Stimulated activated CD4-positive, alpha-beta T cell treated with anti-CD3 and anti-CD28 coated beads, TNF-alpha, amount 100 ng/mL, for 24 hours (primary cell): ENCODE data around the gene POU2F3.

Experiments
- DNase-seq, 3 experiments: peaks; one replicate each; pipeline ENCODE4 v3.0.0-alpha.2; 2020; ENCODE audit warnings: low read depth in 3 of 3

POU2F3 gene

DNA sequence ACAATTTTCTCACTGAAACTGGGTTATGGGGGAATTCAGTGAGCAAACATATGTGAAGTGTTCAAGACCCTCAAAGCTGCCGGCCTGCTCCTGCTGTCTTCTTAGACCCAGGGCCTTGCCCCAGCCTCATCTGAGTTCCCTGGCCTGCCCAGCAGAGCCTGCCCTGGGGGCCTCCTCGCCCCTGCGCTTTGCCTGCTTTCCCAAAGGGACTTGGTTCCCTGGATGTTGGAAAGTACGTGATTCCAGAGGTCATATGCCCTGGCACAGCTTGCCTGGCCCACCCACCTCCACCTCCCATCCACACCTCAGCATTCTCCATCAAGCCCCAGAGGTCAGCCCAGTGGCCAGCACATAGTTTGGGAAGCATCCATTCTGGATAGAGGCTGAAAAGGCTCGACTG lies 13.7 kb upstream of the POU2F3 start:
- no peak for DNase-seq

DNA sequence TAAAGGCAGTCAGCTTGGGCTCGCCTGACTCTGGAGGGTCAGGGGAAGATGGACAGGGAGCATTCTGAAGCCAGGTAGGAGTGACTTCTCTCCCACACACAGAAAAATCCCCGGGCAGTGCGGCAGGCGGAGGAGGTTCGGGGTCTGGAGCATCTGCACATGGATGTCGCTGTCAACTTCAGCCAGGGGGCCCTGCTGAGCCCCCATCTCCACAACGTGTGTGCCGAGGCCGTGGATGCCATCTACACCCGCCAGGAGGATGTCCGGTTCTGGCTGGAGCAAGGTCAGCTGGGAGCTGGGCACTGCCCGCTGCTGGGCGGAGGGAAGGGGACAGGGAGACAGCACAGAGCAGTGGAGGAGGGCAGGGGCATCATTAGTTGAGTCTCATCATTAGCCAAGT lies 13.2 kb upstream of the POU2F3 start:
- DNase-seq = no peak

DNA sequence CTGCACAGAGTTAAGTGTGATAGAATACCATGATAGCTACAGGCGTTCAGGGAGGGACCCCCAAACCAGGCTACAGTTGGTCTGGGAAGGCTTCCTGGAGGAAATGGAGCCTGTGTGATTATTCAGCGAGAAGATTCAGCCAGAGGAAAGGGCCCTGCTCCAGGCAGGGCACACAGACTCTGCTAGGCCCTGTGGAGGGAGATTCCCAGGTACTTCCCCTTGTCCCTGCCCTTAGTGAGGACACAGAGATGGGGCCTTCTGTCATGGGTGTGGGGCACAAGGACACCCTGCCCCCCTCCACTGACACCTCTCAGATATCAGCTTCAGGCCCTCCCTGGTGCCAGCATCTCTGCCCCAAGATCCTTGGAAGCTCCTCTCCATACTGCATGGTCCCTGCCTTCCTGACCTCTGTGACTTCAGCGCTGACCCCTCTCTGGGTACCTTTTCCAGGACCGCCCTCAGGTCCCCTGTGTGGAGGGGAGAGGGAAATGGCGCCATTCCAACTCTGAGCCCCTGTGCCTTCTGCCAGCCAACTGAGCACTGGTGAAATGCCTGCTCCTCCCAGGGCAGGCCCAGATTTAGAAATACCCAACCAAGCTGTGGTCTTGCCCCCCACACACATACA lies 12.6 kb upstream of the POU2F3 start:
- no peak for DNase-seq

DNA sequence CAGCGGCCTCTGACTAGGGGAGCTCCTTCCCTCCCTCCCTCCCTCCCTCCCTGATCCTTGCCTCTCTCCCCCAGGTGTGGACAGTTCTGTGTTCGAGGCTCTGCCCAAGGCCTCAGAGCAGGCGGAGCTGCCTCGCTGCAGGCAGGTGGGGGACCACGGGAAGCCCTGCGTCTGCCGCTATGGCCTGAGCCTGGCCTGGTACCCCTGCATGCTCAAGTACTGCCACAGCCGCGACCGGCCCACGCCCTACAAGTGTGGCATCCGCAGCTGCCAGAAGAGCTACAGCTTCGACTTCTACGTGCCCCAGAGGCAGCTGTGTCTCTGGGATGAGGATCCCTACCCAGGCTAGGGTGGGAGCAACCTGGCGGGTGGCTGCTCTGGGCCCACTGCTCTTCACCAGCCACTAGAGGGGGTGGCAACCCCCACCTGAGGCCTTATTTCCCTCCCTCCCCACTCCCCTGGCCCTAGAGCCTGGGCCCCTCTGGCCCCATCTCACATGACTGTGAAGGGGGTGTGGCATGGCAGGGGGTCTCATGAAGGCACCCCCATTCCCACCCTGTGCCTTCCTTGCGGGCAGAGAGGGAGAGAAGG lies 11.1 kb upstream of the POU2F3 start:
- no peak for DNase-seq

DNA sequence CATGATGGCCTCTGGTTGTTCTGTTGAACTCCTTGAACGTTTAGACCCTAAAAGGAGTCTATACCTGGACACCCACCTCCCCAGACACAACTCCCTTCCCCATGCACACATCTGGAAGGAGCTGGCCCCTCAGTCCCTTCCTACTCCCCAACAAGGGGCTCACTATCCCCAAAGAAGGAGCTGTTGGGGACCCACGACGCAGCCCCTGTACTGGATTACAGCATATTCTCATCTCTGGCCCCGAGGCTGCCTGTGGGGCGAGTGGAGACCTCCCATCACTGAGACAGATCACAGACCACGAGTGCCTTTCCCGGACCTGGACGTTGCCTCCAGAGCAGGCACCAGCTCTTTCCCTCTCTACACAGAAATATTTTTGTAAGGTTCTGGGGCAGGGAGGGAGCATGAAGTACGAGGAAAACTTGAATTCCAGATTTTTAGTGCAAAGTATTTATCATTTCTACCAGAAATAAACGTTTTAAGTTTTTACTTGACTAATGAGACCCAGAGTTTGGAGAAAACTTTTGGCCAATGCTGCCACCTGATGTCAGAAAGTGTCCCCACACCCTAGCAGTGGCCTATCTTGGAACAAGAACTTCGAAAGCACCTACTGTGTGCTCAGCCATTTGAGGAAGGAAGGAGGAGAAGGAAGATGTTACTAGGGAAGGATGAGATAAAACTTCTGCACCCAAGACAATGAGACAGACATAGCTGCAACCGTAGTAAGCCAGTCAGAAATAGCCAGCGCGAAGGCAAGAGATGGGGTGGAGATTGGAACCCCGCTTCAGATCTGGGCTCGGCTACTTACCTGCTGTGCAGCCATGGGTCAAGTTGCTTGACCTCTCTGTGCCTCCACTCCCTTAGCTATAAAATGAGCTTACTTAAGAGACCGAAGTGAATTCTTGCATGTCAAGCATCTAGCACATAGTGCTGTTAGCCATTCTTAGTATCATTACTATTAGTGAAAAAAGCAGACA lies 10.2 kb upstream of the POU2F3 start:
- no peak for DNase-seq

DNA sequence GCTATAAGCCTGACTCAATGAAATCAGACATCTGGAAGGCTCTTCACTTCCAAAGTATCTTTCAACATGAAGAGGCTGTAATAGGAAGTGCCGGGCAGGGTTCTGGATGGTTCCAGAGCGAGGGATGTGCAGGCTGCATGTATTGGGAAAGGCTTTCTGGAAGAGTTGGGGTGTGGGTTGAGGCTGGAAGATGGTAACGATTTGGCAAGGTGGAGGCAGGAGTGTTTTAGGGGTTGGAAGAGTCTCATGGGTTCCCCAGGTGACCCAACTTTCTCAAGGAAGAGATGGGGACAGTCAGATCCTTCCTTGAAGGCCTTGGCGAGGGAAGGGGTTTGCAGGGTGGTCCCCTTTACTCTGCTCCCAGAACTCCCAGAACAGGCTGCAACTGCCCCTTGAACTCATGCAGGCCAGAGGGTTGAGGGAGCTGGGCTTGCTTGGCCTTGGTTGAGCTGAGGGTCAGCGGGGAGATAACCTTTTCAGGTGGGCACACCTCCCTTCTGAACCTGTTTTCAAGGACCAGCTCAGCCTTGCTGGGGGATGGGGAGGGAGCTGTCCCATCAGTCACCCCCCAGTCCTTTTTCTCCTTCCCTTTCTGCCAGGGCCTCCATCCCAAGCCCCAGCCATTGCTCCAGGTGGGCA lies 9.4 kb upstream of the POU2F3 start:
- no peak for DNase-seq

DNA sequence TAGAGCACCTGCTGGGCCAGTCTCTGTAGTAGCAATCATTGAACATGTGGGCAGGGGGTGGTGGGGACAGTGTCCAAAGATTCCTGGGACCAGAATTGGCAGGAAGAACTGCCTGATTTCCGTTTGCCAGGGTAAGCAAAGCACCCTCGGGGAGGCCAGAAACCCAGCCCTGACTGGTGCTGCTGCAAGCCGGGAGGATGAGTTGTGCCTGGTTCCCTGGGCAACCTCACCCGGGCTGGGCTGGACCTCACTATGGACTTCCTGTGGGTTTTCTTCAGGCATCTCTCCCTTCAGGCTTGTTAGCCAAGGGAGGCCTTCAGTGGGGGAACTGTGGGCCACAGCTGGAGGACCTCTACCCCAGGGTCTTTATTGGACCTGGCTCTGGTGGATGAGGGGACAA lies 8.0 kb upstream of the POU2F3 start:
- no peak for DNase-seq

DNA sequence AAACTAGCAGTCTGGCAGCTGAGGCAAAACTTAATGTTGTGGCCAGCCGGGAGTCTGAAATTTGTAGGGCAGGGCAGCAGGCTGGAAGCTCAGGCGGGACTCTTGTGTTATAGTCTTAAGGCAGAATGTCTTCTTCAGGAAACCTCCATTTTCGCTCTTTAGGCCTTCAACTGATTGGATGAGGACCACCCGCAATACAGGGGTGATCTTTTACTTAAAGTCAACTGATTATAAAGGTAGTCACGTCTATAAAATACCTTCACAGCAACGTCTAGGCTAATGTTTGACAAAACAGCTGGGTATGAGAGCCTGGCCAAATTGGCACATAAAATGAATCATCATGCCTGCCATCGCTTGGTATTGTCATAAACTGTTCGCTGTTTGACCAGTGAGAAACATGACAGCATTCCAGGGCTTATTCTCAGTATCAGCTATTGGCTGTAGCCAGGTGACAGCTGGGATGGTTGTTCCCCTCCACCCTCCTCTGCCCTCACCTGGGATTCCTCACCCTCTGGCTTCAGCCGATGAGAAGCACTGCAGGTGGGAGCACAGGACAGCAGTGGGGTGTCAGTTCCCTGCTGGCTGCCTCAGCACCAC lies 6.6 kb upstream of the POU2F3 start:
- no peak for DNase-seq

DNA sequence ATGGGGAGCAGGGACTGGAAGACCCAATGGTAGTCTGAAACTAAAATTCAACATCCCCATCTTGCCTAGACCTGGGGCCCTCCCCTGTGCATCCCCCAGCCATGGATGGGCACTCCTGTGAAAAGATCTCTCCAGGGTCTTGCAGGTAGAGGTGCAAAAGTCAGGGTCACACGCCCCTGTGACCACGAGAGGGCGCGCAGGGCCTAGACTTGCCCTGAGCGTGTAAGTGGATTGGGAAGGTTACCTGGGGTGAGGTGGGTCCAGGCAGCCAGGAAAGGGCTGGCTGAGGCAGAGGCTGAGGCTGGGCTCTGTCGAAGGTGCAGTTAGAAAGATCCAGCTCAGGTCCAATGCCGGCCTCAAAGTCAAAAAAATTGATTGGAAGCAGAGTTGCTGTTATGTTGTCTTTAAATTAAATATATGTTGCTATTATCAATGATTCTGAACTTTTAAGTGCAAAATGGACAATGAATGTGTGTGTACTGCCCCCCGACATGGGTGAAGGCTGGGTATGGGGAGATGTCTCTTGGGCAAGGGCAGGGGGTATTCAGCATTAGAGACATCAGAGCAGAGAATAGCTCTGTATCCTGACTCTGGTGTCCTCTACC lies 4.8 kb upstream of the POU2F3 start:
- peak; percentile 22 to 64 (median 33) for DNase-seq

DNA sequence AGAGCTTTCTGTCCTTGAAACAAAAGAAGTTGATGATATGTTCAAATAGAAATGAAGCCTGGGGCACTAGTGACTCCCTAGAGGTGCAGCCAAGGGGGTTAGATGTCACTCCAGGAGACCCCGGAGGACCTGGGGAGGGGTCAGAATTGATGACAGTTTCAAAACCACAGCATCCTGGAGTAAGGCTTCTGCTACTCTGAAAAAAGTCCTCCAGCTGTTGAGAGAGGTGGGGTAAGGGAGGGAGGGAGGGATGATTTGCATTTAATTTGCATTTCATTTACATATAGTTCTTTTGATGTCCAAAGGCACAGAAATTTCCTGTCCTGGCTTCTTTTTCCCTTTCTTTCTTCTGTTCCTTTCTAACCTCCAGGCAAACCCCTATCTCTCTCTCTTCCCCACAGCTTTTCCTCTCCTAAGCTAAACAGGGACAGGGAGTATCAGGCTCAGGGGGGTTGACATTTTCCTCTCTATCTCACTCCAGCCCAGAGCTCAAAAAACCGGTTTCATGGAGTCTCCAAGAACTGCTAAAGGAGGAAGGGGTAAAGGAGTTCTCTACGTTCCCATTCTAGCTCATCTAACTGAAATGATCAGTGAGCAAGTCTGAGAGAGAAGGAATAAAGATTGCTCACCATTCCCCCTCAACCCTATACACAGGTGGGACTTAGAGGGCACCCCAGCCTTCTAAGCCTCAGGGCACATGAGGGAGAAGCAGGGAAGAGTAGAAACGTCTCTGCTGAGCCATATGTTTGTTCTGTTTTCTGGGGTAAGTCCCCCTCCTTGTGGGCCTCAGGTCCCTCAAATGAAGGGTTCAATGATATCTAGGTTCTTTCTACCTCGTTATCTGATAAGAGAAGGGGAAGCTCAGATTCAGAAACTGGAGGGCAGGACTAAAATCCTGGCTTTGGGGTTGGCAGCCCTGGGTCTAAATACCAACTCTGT lies 3.5 kb upstream of the POU2F3 start:
- DNase-seq = no peak

DNA sequence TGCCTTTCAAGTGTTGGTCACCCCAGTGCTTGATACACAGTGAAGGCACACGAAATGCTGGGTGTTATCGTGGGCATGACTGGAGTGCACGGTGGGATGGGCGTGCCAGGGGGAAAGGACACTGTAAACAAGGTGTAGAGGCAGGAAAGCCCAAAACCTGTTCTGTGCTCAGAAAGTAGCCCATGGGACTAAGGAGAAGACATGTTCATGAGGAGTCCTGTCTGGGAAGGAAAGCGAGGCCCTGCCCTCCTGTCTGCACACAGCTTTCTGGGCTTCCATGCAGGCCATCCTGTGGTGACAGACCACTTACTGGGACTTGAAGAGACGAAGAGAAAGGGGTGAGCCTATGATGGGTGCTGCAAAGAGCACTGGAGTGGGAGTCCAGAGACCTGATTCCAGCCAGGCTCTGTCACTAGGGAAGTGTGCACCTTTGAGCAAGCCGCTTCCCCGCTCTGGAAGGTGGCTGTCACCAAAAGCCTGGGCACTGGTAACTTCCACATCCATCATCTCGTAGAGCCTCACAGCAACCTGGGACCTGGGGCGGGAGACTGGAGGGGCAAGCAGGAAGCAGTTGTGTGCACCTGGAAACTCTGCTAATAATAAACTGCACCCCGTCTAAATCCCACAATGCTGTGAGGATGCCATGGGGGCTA lies 846 bp upstream of the POU2F3 start:
- DNase-seq = no peak

DNA sequence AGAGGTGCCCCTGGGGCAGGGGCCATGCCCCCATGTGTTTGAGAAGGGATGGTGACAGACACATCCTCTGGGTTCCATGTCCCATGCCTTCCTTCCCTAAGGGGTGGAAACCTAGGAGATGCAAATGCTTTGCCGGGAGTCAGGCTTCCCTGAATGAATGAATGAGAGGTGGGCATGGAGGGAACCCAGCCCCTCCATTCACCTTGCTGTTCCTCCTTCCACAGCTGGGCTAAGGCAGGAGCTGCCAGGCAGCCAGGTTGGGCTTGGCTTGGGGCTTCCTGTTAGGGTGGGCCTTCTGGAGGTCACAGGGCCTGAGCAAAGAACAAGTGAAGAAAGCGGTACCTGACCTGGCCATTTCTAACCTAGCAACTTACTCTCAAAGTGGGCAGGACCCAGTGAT lies 926 bp downstream of the POU2F3 start:
- DNase-seq = no peak

DNA sequence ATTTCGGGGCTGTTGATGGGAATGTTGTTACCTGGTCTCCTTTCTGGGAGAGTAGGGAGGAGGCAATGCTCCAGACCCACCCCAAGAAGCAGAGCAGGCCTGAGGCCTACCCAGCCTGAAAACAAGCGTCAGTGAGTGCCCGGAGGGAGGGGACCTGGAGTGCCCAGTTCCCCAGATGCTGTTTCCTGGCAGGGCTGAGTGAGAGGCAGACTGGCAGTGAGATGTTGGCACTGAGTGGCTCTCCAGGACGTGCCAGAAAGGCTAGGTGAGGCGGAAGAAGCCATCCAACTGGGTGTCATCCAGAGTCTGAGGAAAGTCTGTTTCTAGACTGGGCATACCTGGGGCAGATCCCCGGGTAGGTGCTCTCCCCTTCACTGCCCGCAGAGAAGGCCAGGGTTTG lies 1.3 kb downstream of the POU2F3 start:
- DNase-seq = no peak

DNA sequence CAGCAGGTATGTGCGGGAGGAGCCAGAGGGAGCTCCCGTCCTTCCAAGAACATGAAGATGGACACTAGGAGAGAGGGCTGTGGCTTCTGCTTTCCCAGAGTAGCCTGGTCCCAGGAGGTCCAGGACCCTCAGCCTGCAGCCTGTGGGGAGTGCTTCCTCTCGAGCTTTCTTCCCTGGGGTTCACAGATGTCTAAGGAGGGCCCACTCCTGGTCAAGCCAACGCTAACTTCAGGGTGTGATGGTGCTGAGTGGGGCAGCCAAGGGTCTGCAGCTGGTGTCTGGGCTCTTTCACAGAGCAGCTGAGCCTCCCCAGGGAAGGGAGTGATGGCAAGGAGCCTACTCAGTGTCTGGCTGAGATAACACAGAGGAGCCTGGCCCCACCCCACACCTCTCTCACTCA lies 3.3 kb downstream of the POU2F3 start:
- no peak for DNase-seq

DNA sequence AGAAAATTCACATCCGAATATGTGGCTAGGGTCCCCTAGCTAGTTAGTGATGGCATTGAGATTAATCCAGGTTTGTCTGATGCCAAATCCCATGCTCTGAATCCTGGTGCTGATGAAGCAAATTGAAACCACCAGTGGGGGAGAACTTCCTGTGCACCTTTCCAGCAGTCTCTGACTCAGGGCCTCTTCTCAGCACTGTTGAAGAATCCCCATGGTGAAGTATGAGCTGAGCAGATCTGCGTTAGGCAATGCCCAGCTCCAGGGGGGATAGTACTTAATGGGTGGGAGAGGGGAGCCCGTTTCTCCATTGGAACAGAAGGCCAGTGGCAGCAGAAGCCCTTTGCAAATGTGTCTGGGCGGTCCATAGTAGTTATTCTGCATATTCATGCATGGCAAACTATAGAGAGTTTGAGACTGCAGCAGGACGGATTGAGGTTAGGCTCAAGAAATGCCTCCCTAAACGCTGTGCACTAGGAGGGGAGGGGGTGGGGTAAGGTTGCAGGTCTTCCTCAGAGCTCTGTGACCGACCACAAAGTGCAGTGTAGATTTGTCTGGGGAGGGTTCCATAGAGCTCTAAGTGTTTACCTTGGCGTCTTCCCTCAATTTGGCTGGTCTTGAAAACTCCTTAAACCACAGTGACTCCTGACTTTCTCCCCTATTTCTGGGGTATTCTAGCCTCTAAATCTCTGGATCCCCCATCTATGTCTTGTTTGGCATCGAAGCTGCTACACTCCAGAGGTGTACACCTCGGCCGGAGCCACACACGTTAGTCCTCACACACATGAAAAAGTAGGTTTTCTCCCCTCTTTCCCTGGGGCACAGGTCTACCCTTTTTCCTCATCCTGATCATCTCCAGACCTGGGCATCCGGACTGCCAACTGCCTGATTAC lies 4.8 kb downstream of the POU2F3 start:
- no peak for DNase-seq

DNA sequence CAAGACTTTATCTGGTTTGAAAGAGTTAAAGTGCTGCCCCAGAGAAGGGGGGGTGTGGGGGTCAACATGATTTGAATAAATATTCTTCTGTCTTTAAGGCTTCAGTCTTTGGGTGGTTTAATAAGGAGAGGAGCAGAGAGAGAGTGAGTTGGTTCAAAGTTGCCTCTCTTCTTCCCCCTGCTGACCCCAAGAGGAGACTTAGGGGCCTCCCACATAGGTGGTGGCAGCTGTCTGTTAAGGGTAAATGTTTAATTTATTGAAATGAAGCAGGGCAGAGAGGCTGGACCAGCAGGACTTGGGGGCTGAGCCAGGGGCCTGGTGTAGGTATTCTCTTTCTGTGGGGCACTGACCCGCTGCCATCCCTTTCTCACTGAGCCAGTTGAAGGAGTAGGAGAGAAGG lies 5.5 kb downstream of the POU2F3 start:
- no peak for DNase-seq

DNA sequence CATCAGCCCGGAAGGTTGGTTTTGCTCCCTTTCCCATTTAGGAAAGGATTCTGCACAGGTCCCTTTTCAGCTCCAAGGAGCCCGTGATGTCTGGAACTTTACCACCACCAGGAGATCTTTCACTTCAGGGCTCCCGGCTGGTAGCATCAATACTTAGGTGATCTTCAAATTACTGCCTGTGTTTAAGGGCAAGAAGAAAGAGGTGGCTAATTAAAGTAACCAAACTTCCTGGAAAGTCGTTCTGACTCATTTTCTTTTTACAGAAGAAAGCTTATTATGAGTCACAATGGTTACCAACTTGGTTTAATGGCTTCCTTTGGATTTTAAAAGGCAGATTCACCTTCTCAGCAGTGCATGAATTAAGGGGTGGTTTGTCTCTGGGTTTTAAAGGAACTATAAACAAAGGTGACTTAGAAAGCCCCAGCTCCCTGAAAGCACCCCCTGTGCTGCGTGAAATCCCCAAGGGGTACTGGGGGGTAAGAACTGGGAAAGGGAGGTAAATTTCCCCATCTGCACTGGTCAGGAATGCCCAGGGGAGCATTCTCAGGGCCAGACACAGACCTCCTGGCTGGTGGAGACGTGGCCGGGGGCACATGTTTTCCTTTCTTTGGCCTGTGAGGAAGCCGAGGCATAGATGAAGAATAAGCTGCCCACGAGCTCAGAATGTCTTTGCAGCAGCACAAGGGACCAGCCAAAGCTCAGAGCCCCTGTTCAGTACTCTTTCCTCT lies 8.8 kb downstream of the POU2F3 start:
- no peak for DNase-seq
